ENCODE measurements around the gene DOP1A. TPM values are rescaled to one million over a fixed set of nuclear protein-coding genes. Genes with fewer than 3 reads are reported as not detected.
"Not testable (repeated sequence)": the region's sequence is repeated elsewhere in the genome, so short reads cannot be mapped to it uniquely, and the experiment has no call there.

The DOP1A gene
- total RNA-seq, 4 donors from 2014 or later = 44.8 to 118 (median 53.5) TPM

GRCh38 chr6:83188501-83188900 lies 121.0 kb downstream of the DOP1A start:
- no peak for TF ChIP-seq CTCF (IDR thresholded peaks at IDR 0.05)
- no peak for TF ChIP-seq POLR2A (IDR thresholded peaks at IDR 0.05)
- no peak for TF ChIP-seq EP300 (IDR thresholded peaks at IDR 0.05)
- TF ChIP-seq POLR2AphosphoS5 (IDR thresholded peaks at IDR 0.05) = no peak
- no peak for DNase-seq (ENCODE audit: low spot score in 2 of 2)
- 51% methylated on average over 3 of the region's 3 CpGs for WGBS
- Histone ChIP-seq H3K9me3 (no peaks in the 10 kb centered on the region), H3K27me3 (no peaks in the 10 kb centered on the region), H3K4me3 (no peak overlapping the region), H3K4me1 (peaks cover 7% of the 10 kb centered on the region), H3K27ac (no peak overlapping the region), H3K36me3 (peaks cover 33% of the 10 kb centered on the region)

GRCh38 chr6:83190626-83191025 lies 123.2 kb downstream of the DOP1A start:
- no peak overlapping the region for H3K27ac ChIP-seq
- H3K4me3 ChIP-seq = no peak overlapping the region
- peaks cover 19% of the 10 kb centered on the region for H3K4me1 ChIP-seq
- no peak for DNase-seq (ENCODE audit: low spot score in 2 of 2)
- no peak for TF ChIP-seq POLR2AphosphoS5 (IDR thresholded peaks at IDR 0.05)
- TF ChIP-seq POLR2A (IDR thresholded peaks at IDR 0.05) = no peak
- no peak for TF ChIP-seq CTCF (IDR thresholded peaks at IDR 0.05)
- TF ChIP-seq EP300 (IDR thresholded peaks at IDR 0.05) = no peak
- no peaks in the 10 kb centered on the region for H3K9me3 ChIP-seq
- peaks cover 17% of the 10 kb centered on the region for H3K36me3 ChIP-seq
- no peaks in the 10 kb centered on the region for H3K27me3 ChIP-seq
- WGBS = 88% methylated on average over 6 of the region's 6 CpGs

DNA sequence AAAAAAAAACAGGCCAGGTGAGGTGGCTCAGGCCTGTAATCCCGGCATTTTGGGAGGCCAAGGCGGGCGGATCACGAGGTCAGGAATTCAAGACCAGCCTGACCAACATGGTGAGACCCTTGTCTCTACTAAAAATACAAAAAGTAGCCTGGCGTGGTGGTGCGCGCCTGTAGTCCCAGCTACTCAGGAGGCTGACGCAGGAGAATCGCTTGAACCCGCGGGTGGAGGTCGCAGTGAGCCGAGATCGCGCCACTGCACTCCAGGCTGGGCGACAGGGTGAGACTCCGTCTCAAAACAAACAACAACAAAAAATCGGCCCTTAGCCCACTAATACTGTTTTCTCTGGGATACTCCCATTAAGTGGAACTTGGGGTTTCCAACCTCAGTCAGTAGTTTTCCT lies 124.5 kb downstream of the DOP1A start:
- not testable (repeated sequence) for H3K27ac ChIP-seq
- 93% methylated on average over 18 of the region's 18 CpGs for WGBS

GRCh38 chr6:83192456-83192855 lies 125.0 kb downstream of the DOP1A start:
- no peak for DNase-seq (ENCODE audit: low spot score in 2 of 2)
- Histone ChIP-seq H3K36me3 (peaks cover 18% of the 10 kb centered on the region), H3K9me3 (no peaks in the 10 kb centered on the region), H3K27ac (peak overlapping the region; percentile 49), H3K4me1 (peaks cover 19% of the 10 kb centered on the region), H3K4me3 (peak overlapping the region; percentile 96), H3K27me3 (no peaks in the 10 kb centered on the region)
- TF ChIP-seq POLR2A (IDR thresholded peaks at IDR 0.05) = no peak
- no peak for TF ChIP-seq EP300 (IDR thresholded peaks at IDR 0.05)
- no peak for TF ChIP-seq POLR2AphosphoS5 (IDR thresholded peaks at IDR 0.05)
- TF ChIP-seq CTCF (IDR thresholded peaks at IDR 0.05) = no peak
- 1% methylated on average over 4 of the region's 4 CpGs for WGBS

More for the DNA sequence above, 124.5 kb downstream of the DOP1A start:
- not testable (repeated sequence) for H3K27me3 ChIP-seq; H3K9me3 ChIP-seq; DNase-seq (ENCODE audit: low spot score in 2 of 2)
- H3K4me3 ChIP-seq = peak overlapping the region; percentile 96
- peaks cover 13% of the 10 kb centered on the region for H3K36me3 ChIP-seq
- peaks cover 19% of the 10 kb centered on the region for H3K4me1 ChIP-seq

- 0% methylated on average over 58 of the region's 88 CpGs for WGBS
- Histone ChIP-seq H3K4me3 (peak within 1 kb of the TSS; percentile 96), H3K27ac (peak within 1 kb of the TSS; percentile 49), H3K36me3 (peaks cover 17% of the 10 kb centered on the region), H3K4me1 (peaks cover 19% of the 10 kb centered on the region), H3K27me3 (no peaks in the 10 kb centered on the region), H3K9me3 (no peaks in the 10 kb centered on the region)
- no peak for TF ChIP-seq CTCF (IDR thresholded peaks at IDR 0.05)
- TF ChIP-seq POLR2A (IDR thresholded peaks at IDR 0.05) = peak in 1 of 2 donors; percentile 68
- peak in 1 of 3 donors; percentile 49 for TF ChIP-seq POLR2AphosphoS5 (IDR thresholded peaks at IDR 0.05)
- TF ChIP-seq EP300 (IDR thresholded peaks at IDR 0.05) = peak; percentile 28
- DNase-seq (ENCODE audit: low spot score in 2 of 2) = peak; percentile 92 to 94
Observed at GRCh38 chr6:83192871-83193746, 125.6 kb downstream of the DOP1A start, which contains the start of the genes PGM3 and RWDD2A. PGM3 (minus strand) TSS chr6:83193265; CDS start chr6:83191012, 2,253 bp downstream. RWDD2A (plus strand) TSS chr6:83193357; CDS start chr6:83194452, 1,095 bp downstream.
